Renal pelvis (tissue), 4 donors: Measurements from ENCODE around the gene TRIOBP. TPM values are rescaled to one million over a fixed set of nuclear protein-coding genes. Genes with fewer than 3 reads are reported as not detected.

ENCODE experiments used
- DNase-seq: peaks from one replicate; pipeline ENCODE4 v3.0.0-alpha.2; 2013
- polyA plus RNA-seq, 3 donors: library from polyadenylated mRNA; unstranded; fragments of 120-200 nt; gene quantifications; one replicate each; pipeline ENCODE4 v1.2.1, GENCODE V29; 2013; ENCODE audit not compliant: insufficient read length in 3 of 3

The TRIOBP gene
- polyA plus RNA-seq, 3 donors = 65.9 to 85.7 (median 77.1) TPM

DNA sequence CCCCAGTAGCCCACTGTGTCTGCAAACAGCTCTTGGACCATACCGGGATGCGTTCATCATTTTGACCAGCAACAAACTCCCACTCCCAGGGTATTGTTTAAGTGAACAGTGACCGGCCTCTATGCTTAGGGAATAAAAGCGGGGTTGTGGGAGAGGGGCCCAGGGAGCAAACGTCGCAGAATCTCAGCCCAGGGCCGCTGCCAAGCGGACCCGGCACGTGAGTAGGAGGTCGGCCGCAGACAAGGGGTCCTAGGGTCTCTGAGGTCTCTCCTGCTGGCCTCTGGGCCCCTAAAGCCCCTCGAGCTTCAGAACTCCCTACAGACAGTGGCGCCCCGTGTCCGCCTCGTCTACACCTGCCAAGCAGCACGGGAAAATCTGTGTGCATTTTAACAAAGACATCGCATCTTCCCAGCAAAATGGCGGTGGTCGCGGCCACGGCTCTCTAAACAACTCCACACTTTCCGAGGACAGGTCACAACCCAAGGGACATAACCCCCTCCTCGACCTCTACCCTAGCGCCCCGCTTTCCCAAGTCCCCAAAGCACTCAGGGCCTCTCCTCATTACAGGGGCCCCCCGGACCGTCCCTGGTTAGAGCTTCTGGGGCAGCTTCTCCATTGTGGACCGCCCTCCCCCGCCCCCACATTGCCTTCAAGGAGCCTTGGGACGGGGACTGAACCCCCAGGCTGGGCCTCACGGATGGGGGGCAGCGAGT is 106.9 kb downstream of the TRIOBP start:
- DNase-seq = no peak

DNA sequence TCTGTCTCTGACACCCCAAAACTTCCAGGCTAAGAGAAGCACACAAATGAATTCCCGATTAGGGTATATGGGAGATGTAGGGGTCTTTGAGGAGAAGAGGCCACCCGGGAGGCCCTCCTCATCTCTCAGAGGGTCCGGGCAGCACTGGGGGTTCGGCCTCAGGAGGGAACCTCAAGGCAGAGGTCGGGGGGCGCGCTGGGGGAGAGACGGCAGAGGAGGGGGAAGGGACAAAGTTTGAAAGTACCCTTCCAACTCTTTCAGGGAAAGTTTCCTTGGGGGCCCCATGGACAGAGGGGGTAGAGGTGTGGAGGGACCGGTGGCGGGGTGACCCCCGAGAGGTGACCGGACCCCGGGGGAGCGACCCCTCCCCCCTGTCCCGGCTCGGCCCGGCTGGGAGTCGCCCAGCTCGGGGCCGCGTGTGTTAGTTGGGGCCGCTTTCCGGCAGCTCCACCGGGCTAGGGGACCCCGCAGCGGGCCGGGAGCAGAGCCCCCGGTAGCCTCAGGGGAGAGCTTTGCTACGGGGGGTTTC is 107.6 kb downstream of the TRIOBP start:
- no peak for DNase-seq

DNA sequence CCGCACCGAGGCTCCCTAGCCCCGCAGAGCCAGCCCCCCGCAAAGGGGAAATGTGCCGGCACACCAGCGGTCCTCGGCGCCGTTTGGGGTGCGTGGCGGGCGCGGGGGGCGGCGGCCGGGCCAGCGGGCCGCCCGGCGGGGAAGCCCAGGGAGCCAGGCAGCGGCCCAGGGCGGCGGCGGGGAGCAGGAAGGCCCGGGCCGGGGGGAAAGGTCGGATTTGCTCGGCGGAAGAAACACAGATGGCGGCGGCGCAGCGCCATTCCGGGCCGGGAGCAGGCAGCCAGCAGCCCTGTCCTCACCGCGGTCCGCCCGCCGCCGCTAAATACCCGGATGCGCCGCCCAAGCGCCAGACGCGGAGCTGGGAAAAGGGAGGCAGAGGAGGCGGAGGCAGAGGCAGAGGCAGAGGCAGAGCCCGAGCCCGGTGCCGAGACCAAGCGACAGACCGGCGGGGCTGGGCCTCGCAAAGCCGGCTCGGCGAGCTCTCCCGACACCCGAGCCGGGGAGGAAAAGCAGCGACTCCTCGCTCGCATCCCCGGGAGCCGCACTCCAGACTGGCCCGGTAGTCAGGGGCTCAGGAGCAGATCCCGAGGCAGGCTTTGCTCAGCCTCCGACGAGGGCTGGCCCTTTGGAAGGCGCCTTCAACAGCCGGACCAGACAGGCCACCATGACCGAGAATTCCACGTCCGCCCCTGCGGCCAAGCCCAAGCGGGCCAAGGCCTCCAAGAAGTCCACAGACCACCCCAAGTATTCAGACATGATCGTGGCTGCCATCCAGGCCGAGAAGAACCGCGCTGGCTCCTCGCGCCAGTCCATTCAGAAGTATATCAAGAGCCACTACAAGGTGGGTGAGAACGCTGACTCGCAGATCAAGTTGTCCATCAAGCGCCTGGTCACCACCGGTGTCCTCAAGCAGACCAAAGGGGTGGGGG is 108.3 kb downstream of the TRIOBP start:
- DNase-seq = peak; percentile 90

DNA sequence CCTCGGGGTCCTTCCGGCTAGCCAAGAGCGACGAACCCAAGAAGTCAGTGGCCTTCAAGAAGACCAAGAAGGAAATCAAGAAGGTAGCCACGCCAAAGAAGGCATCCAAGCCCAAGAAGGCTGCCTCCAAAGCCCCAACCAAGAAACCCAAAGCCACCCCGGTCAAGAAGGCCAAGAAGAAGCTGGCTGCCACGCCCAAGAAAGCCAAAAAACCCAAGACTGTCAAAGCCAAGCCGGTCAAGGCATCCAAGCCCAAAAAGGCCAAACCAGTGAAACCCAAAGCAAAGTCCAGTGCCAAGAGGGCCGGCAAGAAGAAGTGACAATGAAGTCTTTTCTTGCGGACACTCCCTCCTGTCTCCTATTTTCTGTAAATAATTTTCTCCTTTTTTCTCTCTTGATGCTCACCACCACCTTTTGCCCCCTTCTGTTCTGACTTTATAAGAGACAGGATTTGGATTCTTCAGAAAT is 109.0 kb downstream of the TRIOBP start:
- DNase-seq = no peak

DNA sequence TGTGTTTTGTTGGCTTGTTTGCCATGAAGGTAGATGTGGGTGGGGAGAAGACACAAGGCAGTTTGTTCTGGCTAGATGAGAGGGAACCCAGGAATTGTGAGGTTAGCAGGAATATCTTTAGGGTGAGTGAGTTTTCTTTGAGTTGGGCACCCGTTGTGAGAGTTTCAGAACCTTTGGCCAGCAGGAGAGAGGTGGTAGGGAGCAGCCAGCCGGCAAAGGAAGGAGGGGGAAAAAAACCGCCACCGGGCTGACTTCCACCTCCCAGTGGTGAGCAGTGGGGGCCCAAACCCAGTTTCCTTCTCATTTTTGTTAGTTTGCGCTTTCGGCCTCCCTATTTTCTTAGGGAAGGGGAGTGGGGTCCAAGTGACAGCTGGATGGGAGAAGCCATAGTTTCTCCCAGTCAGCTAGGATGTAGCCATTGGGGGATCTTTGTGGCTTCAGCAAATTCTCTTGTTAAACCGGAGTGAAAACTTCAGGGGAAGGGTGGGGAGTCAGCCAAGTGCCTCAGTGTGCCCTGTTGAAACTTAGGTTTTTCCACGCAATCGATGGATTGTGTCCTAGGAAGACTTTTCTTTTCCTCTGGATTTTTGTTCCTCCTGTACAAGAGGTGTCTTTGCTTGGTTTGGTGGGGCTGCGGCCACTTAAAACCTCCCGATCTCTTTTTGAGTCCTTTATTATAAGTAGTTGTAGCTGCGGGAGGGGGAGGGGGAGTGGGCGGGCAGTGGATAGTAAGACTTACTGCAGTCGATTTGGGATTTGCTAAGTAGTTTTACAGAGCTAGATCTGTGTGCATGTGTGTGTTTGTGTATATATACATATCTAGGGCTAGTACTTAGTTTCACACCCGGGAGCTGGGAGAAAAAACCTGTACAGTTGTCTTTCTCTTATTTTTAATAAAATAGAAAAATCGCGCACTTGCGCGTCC is 109.8 kb downstream of the TRIOBP start:
- no peak for DNase-seq

DNA sequence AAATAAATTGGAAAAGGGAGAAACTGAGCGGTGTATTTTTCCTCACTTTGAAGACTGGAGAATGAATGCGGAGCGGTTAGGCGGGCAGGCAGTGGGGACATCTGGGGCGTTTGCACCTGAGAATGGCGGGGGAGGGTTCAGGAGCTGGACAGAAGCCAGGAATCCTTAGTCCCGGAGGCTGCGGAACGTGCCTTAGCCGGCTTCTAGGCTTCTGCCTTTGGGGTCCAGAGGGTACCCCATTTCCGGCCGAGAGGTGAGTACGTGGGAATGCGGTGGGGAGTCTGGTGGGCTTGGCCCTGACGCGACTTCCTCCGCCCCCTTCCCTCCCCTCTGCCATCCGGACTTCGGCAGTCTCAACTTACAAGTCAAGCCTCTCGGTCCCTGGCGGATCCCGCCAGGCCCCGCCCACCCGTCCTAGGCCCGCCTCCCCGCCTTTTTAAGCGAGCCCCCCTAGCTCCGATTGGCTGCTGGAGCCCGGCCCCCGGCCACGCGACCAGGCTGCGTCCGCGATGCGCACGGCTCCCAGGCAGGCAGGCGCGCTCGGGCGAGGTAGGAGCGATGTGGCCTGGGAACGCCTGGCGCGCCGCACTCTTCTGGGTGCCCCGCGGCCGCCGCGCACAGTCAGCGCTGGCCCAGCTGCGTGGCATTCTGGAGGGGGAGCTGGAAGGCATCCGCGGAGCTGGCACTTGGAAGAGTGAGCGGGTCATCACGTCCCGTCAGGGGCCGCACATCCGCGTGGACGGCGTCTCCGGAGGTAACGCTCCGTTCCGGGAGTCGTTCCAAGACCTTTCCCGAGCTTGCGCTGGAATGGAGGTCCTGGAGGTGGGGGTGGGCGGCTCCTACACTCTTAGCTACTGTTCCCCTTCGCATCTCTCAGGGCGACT is 110.8 kb downstream of the TRIOBP start, which contains the start of gene GCAT:
GCAT (plus strand) TSS at position 525 of the 884 bp plus-strand sequence; CDS start at position 559, 34 bp downstream.
- peak; percentile 96 for DNase-seq

DNA sequence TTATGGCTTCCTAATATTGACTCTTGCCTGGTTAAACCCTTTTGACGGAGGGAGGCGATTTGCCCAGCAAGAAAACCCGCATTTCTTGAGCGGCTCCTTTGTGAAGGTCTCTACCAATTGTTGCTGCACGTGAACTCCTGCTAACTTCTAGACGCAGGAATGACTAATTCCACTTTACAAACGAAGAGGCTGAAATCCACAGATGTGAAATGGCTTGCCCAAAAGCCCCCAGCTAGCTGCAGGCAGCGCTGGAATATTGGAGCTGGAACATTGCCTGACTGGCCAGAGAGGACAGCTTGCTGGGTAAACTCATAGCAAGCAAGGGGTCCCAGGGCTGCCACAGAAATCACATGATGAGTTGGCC is 111.4 kb downstream of the TRIOBP start:
- no peak for DNase-seq

DNA sequence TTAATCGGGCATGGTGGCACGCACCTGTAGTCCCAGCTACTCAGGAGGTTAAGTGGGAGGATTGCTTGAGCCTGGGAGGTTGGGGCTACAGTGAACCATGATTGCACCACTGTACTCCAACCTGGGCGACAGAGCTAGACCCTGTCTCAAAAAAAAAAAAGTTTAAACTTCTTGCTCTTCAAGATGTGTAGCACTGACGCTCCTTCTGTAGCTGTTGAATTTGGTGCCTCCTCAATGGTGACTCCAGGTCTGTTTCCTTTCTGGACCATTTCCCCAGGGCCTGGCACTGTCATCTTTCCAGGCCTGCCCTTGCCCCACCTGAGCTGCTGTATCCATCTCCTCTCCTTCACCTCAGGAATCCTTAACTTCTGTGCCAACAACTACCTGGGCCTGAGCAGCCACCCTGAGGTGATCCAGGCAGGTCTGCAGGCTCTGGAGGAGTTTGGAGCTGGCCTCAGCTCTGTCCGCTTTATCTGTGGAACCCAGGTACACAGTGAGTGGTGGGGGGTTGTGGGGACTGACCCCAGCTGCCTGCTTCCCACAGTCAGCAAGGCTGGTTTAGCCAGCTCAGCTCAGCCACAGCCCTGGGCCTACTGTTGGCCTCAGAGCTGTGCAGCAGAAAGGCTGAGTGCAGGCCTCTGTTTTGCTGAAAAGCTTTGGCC is 113.0 kb downstream of the TRIOBP start:
- DNase-seq = no peak

DNA sequence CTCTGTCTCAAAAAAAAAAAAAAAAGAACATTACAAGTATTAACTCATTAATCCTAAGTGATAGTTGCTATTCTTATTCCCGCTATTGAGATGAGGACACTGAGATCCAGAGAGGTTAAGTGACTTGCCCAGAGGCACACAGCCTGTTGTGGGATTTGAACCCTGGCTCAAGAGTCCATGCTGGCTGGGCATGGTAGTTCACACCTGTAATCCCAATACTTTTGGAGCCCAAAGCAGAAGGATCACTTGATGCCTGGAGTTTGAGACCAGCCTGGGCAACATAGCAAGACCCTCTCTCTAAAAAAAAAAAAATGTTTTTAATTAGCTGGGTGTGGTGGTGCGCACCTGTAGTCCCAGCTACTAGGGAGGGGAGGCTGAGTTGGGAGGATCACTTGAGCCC is 115.0 kb downstream of the TRIOBP start:
- no peak for DNase-seq

DNA sequence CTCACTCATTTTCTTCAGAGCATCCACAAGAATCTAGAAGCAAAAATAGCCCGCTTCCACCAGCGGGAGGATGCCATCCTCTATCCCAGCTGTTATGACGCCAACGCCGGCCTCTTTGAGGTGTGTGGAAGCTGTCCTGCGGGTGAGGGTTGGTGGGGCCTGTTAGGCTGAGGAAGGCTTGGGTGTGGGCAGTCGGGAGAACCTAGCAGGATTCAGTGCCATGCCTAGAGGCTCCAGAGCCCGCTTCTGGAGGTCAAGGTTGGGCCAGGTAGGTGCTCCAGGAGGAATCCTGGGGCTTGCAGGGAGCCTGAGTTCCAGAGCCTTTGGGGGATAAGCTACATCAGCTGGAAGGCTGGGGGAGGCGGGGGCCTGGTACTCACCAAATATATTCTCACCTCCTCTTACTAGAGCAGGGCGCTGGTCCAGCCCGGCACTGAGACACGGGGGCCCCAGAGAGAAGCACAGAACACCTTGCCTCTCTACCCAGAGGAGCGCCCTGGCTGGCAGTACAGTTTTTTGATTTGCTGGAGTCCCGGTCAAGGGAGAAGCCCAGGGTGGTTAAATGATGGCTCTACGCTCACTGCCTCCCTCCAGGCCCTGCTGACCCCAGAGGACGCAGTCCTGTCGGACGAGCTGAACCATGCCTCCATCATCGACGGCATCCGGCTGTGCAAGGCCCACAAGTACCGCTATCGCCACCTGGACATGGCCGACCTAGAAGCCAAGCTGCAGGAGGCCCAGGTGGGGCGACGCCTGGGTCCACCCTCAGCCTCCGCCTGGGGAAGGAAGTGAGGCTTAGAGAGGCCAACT is 116.2 kb downstream of the TRIOBP start:
- no peak for DNase-seq

DNA sequence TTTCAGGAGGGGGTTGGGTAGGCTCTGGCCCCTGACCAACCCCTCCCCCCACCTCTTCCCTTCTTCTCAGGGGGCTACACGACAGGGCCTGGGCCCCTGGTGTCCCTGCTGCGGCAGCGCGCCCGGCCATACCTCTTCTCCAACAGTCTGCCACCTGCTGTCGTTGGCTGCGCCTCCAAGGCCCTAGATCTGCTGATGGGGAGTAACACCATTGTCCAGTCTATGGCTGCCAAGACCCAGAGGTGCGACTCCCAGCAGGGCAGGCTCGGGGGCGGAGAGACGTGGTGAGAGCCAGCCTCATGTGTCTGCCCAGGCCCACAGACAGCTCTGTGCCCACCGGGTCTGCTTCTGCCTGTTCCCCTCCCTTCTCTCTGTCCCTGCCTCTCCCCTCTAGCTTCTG is 118.7 kb downstream of the TRIOBP start:
- DNase-seq = no peak

DNA sequence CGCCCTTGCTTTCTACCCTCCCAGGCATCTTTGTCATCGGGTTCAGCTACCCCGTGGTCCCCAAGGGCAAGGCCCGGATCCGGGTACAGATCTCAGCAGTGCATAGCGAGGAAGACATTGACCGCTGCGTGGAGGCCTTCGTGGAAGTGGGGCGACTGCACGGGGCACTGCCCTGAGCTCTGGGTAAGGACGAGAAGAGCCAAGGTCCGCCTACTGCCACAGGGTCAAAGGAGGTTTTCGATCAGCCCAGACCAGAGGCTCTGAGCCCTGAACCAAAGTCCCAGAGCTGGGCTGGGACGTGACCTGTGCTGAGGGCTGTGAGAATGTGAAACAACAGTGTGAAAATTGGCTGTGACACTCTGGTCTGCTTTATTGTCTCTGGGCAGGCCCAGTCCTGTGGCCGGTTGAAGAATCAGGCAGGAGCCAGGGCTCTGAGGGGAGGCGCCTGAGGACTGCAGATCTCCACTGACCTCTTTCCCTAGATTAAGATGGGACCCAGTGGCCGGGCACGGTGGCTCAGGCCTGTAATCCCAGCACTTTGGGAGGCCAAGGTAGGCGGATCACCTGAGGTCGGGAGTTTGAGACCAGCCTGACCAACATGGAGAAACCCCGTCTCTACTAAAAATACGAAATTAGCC is 119.8 kb downstream of the TRIOBP start:
- DNase-seq = no peak

DNA sequence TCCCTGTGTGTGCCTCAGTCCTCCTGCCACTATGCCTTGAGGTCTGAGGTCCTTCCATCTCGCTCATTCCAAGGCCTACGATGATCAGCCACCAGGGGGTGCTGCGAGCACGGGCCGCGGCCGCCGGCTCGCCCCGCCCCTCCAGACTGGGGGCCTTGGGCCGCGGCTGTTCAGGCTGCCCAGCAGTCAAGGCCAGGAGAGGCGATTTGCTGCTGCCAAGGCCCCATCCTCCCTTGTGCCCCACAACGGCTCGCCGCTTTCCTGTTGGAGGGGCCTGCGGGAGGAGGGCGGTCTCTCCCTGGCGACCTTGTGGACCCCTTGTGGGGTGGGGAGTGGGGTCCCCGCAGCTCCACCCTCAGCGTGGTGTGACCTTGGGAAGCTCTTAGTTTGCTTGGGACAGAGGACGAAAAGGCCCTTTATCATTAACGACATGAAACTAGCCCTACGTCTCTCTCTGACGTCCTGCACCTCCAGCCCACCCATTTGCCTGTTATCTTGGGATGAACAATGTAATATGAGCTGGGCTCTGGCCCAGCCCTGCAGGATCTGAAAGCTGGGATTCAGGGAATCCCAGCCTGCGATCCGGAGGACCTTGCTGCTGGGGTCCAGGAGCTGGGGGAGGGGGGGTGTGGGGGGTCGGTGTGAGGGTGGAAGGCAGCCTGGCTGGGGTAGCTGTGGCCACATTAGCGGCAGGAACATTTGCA is 121.0 kb downstream of the TRIOBP start:
- DNase-seq = no peak

DNA sequence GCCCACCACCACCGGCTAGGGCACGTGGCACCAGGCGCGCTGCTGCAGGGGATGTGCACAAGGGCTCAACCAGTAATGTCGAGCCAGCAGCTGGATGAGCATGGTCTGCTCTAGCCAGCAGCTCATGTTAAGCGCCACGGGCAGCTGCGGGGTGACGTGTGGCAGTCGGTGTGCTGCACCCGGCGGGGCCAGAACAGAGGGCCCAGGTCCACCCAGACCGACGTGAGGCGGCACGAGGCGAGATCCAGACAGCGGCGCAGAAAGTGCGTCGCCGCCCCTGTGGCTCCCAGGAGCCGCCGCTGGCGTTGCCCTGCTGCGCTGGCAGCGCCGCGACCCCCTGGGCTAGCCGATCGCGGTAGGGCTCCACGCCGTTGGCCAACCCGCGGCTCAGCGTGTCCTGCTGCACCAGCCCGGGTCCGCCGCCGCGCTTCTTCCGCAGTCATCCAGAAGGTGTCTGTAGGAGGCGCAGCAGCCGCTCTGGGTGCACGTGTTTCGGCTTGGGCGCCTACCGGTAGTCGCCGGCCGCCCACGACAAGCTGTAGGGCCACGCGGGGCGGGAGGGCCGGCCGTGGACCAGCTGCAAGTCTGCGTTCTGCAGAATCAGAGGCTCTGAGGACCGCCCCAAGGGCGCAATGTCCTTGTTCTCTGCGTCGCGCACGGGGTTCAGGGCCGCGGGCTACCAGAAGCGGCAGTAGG is 121.7 kb downstream of the TRIOBP start:
- DNase-seq = no peak

DNA sequence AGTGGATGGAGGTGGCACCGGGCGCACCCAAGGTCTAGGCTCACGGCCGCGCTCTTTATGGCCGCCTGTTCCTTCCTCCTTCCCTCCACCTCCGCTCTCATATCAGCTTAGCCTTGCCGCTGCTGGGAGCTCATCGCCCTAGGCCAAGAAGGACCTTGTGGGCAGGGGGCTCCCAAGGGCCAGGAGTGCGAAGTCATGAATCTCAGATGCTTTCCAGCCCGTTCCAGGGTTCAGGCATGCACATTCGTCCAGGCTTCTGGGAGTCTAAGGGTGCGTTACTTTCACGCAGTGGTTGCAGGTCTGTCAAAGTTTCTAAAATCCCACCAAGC is 122.2 kb downstream of the TRIOBP start:
- no peak for DNase-seq

DNA sequence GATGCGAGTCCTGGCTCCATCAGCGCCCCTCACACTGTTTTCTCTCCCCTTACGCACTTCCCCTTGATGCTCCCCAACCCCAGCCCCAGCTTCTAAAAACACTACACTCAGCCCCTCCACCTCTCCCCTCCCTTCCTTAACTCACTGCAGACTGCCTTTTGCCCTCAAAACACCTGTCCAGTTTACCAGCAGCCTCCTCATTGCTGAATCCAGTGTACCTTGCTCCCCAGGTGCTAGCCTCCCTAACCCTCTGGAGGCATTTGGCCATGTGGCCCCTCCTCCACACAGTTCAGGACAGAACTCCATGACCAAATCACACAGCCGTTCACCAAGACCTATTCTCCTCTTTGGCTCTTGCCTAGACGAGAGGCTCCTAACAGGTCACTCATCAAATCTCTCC is 123.5 kb downstream of the TRIOBP start:
- no peak for DNase-seq

DNA sequence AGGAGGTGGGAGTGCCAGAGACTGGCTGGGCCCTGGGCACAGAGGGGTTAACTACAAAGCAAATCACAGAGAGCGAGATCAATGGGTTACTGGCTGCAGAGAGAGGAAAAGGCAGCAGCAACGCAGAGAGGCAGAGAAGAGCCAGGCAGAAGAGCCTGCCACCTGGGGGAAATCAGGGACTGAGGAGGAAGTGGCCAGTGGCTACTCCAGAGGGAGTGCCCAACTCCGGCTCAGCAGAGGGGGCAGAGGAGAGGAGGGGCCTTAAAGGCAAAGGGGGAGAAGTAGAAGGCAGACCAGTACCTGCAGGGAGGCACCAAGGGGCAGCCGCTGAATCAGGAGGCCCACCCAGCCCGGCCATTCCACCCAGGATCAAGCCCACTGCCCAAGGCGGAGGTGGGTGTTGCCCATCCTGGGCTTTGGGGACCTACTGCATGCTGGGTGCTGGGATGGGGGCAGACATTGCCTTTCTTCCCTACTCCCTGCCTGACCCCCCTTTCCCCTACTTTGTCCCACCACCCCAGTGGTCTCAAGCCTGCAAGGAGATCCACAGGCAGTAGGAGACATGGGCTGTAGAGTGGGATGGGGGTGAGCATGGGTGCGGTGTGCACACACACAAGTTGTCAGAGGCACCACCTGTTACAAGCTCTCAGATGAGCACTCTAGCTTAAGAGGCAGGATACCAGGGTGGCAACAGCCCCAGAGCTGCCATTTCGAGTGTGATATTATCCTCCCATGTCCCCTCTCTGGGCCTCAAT is 125.4 kb downstream of the TRIOBP start:
- no peak for DNase-seq
